HG03064 (cell line): ENCODE data around the gene MARK2.
A peak's percentile ranks its signal among the peaks of the same experiment; 100 is the strongest.
"Not testable (repeated sequence)": the region's sequence is repeated elsewhere in the genome, so short reads cannot be mapped to it uniquely, and the experiment has no call there.

ENCODE experiments used
- ATAC-seq: cut with Tn5 transposase; IDR thresholded peaks from one replicate; pipeline ENCODE4 v1.9.1; 2021; ENCODE audit warnings: low read depth; ENCODE audit not compliant: unreplicated experiment

MARK2 gene

GRCh38 chr11:63838678-63839507, at the start of gene MARK2:
Gene MARK2 (plus strand): TSS chr11:63839110. CDS start chr11:63839507, 397 bp downstream.
- peak; percentile 62 for ATAC-seq

GRCh38 chr11:63791495-63792167, 47.3 kb upstream of the MARK2 start:
- ATAC-seq: no peak

- no peak for ATAC-seq
Observed at GRCh38 chr11:63793161-63793560, 45.7 kb upstream of the MARK2 start.

GRCh38 chr11:63795066-63795465, 43.8 kb upstream of the MARK2 start:
- ATAC-seq: no peak

GRCh38 chr11:63800921-63801320, 38.0 kb upstream of the MARK2 start:
- no peak for ATAC-seq

- no peak for ATAC-seq
Observed at GRCh38 chr11:63802637-63803414, 36.1 kb upstream of the MARK2 start.

- no peak for ATAC-seq
Observed at GRCh38 chr11:63804259-63804658, 34.7 kb upstream of the MARK2 start.

GRCh38 chr11:63805844-63806415, 33.0 kb upstream of the MARK2 start:
- no peak for ATAC-seq

- ATAC-seq: not testable (repeated sequence)
Observed at GRCh38 chr11:63810383-63810782, 28.5 kb upstream of the MARK2 start.

- no peak for ATAC-seq
Observed at GRCh38 chr11:63811522-63811921, 27.4 kb upstream of the MARK2 start.

GRCh38 chr11:63813035-63813562, 25.8 kb upstream of the MARK2 start, which contains the start of gene SPINDOC:
Gene SPINDOC (plus strand): TSS chr11:63813456. CDS start chr11:63813687, 231 bp downstream.
- ATAC-seq: peak; percentile 68

- peak; percentile 23 for ATAC-seq
Observed at GRCh38 chr11:63813563-63814382, 25.1 kb upstream of the MARK2 start.

- no peak for ATAC-seq
Observed at GRCh38 chr11:63814383-63814736, 24.6 kb upstream of the MARK2 start.

- ATAC-seq: no peak
Observed at GRCh38 chr11:63816166-63816565, 22.7 kb upstream of the MARK2 start.

- ATAC-seq: no peak
Observed at GRCh38 chr11:63816732-63817131, 22.2 kb upstream of the MARK2 start.

GRCh38 chr11:63817758-63818498, 21.0 kb upstream of the MARK2 start:
- ATAC-seq: no peak

- no peak for ATAC-seq
Observed at GRCh38 chr11:63818609-63819008, 20.3 kb upstream of the MARK2 start.

- no peak for ATAC-seq
Observed at GRCh38 chr11:63821411-63821810, 17.5 kb upstream of the MARK2 start.
